Sigmoid colon (tissue), 7 donors: ENCODE measurements around the gene PDE9A. TPM values are rescaled to one million over a fixed set of nuclear protein-coding genes. Genes with fewer than 3 reads are reported as not detected.

Experiments used
- DNase-seq: peaks from one replicate; pipeline ENCODE4 v3.0.0-alpha.2; 2019
- H3K27ac ChIP-seq, 4 donors: fragments of 200-600 bp; sonication (generic); one replicate each; pipeline ENCODE4 v1.5.1; 2016 to 2019; ENCODE audit warnings: mild to moderate bottlenecking in 1 of 4
- H3K27me3 ChIP-seq, 3 donors: fragments of 200-600 bp; sonication (generic); one replicate each; pipeline ENCODE4 v1.5.1; 2019; ENCODE audit warnings: mild to moderate bottlenecking in 1 of 3
- H3K36me3 ChIP-seq, 4 donors: fragments of 200-600 bp; sonication (generic); one replicate each; pipeline ENCODE4 v1.5.1; 2016 to 2019
- H3K4me1 ChIP-seq, 4 donors: fragments of 200-600 bp; sonication (generic); one replicate each; pipeline ENCODE4 v1.5.1; 2017 to 2019
- H3K4me3 ChIP-seq, 4 donors: fragments of 200-600 bp; sonication (generic); one replicate each; pipeline ENCODE4 v1.5.1; 2017 to 2019; ENCODE audit warnings: mild to moderate bottlenecking in 2 of 4, moderate library complexity in 1 of 4
- H3K9me3 ChIP-seq, 4 donors: fragments of 200-600 bp in 3 of 4; sonication (generic) in 3 of 4; one replicate each; pipeline versions ENCODE4 v1.5.1 to v1.6.1; 2013 to 2019
- CTCF ChIP-seq, 4 experiments: fragments of 450-650 bp in 3 of 4; fragments of 200-600 bp in 1 of 4; IDR thresholded peaks; one replicate each; pipeline ENCODE4 v1.5.1; 2016 to 2019; ENCODE audit warnings: antibody characterized with exemption in 4 of 4, mild to moderate bottlenecking in 3 of 4, moderate library complexity in 2 of 4
- EP300 ChIP-seq, 4 donors: sonication (generic); formaldehyde crosslinking; IDR thresholded peaks; one replicate each; pipeline ENCODE4 v1.6.1; 2017; ENCODE audit warnings: antibody characterized with exemption in 4 of 4
- POLR2A ChIP-seq, 2 donors: fragments of 450-650 bp; IDR thresholded peaks; one replicate each; pipeline ENCODE4 v1.6.1; 2016; ENCODE audit warnings: antibody characterized with exemption in 2 of 2, mild to moderate bottlenecking in 2 of 2, moderate library complexity in 2 of 2
- POLR2AphosphoS5 ChIP-seq, 4 donors: sonication (generic); formaldehyde crosslinking; IDR thresholded peaks; one replicate each; pipeline ENCODE4 v1.6.1; 2017; ENCODE audit warnings: antibody characterized with exemption in 4 of 4
- WGBS, 2 donors: extraction: QIAGEN DNeasy Blood & Tissue Kit; methylation state at CpG; one replicate each; pipeline ENCODE4 v1.1.7; 2013; 5-methylcytosine and 5-hydroxymethylcytosine counted together
- intact Hi-C: fragments of 100-400 bp; cut with DNase I; formaldehyde crosslinking; loops from one replicate; pipeline ENCODE4 v1.15.1; 2023
- polyA plus RNA-seq, 3 donors: library from polyadenylated mRNA; stranded (reverse); fragments of 200-250 nt; gene quantifications; one replicate each; pipeline ENCODE4 v1.2.3, GENCODE V29; 2013
- total RNA-seq, 4 donors: library from RNA; depleted of rRNA; stranded (reverse); fragments of >200 nt; gene quantifications; one replicate each; pipeline ENCODE4 v1.1.0, GENCODE V29; 2016
- donor health status: healthy with polysubstance abuse.
- donor health status: Bipolar disorder and iron deficiency.
- donor health status: healthy.

Gene PDE9A
- total and polyA plus RNA-seq, 7 donors = 71.6 to 433 (median 102) TPM

GRCh38 chr21:42768324-42769121, 115.1 kb downstream of the PDE9A start:
- peaks cover 83 to 100% (median 89%) of the 10 kb centered on the region in 4 donors for H3K36me3 ChIP-seq
- intact Hi-C loops = no loop called here
- TF ChIP-seq CTCF (IDR thresholded peaks at IDR 0.05) = no peak
- TF ChIP-seq EP300 (IDR thresholded peaks at IDR 0.05) = no peak
- no peak for TF ChIP-seq POLR2AphosphoS5 (IDR thresholded peaks at IDR 0.05)
- no peak for TF ChIP-seq POLR2A (IDR thresholded peaks at IDR 0.05)
- no peaks in the 10 kb centered on the region for H3K9me3 ChIP-seq
- no peaks in the 10 kb centered on the region for H3K4me1 ChIP-seq
- H3K4me3 ChIP-seq = no peak overlapping the region
- WGBS, 2 donors = 91 to 94% methylated on average over 21 of the region's 21 CpGs
- H3K27ac ChIP-seq = no peak overlapping the region
- no peak for DNase-seq
- no peaks in the 10 kb centered on the region for H3K27me3 ChIP-seq

GRCh38 chr21:42769183-42769819, 115.9 kb downstream of the PDE9A start:
- Histone ChIP-seq H3K36me3 (peaks cover 79 to 100% (median 86%) of the 10 kb centered on the region in 4 donors), H3K27me3 (no peaks in the 10 kb centered on the region), H3K4me3 (no peak overlapping the region), H3K27ac (no peak overlapping the region), H3K9me3 (no peaks in the 10 kb centered on the region), H3K4me1 (no peaks in the 10 kb centered on the region)
- DNase-seq = no peak
- TF ChIP-seq CTCF (IDR thresholded peaks at IDR 0.05) (no peak), POLR2A (IDR thresholded peaks at IDR 0.05) (no peak), POLR2AphosphoS5 (IDR thresholded peaks at IDR 0.05) (no peak), EP300 (IDR thresholded peaks at IDR 0.05) (no peak)
- WGBS, 2 donors = 79 to 85% methylated on average over 9 of the region's 9 CpGs
- intact Hi-C loops = no loop called here

GRCh38 chr21:42769820-42770716, 116.6 kb downstream of the PDE9A start:
- Histone ChIP-seq H3K27me3 (no peaks in the 10 kb centered on the region), H3K4me1 (no peaks in the 10 kb centered on the region), H3K36me3 (peaks cover 78 to 100% (median 85%) of the 10 kb centered on the region in 4 donors), H3K9me3 (no peaks in the 10 kb centered on the region), H3K27ac (no peak overlapping the region), H3K4me3 (no peak overlapping the region)
- no peak for TF ChIP-seq POLR2AphosphoS5 (IDR thresholded peaks at IDR 0.05)
- no peak for TF ChIP-seq EP300 (IDR thresholded peaks at IDR 0.05)
- no peak for TF ChIP-seq CTCF (IDR thresholded peaks at IDR 0.05)
- TF ChIP-seq POLR2A (IDR thresholded peaks at IDR 0.05) = no peak
- intact Hi-C loops = no loop called here
- 94 to 95% methylated on average over 28 of the region's 28 CpGs for WGBS, 2 donors
- no peak for DNase-seq

- Histone ChIP-seq H3K4me1 (no peaks in the 10 kb centered on the region), H3K27me3 (no peaks in the 10 kb centered on the region), H3K27ac (no peak overlapping the region), H3K36me3 (peaks cover 70 to 100% (median 84%) of the 10 kb centered on the region in 4 donors), H3K4me3 (no peak overlapping the region), H3K9me3 (no peaks in the 10 kb centered on the region)
- intact Hi-C loops = no loop called here
- WGBS, 2 donors = 95 to 96% methylated on average over 27 of the region's 27 CpGs
- TF ChIP-seq CTCF (IDR thresholded peaks at IDR 0.05) (no peak), EP300 (IDR thresholded peaks at IDR 0.05) (no peak)
- no peak for DNase-seq
Measured at GRCh38 chr21:42770717-42771502, 117.5 kb downstream of the PDE9A start.
